Measurements from ENCODE around the gene KLHL14.
"Not testable (repeated sequence)": the region's sequence is repeated elsewhere in the genome, so short reads cannot be mapped to it uniquely, and the experiment has no call there.

Gene KLHL14

GRCh38 chr18:32637659-32638058, 135.2 kb downstream of the KLHL14 start:
- not testable (repeated sequence) for DNase-seq (ENCODE audit: low read depth, low spot score)

- DNase-seq (ENCODE audit: low read depth, low spot score) = no peak
Observed at GRCh38 chr18:32637226-32637625, 135.6 kb downstream of the KLHL14 start.

- no peak for DNase-seq (ENCODE audit: low read depth, low spot score)
Observed at GRCh38 chr18:32634876-32635431, 137.9 kb downstream of the KLHL14 start.

- DNase-seq (ENCODE audit: low read depth, low spot score) = no peak
Observed at GRCh38 chr18:32629981-32630700, 142.7 kb downstream of the KLHL14 start.

- no peak for DNase-seq (ENCODE audit: low read depth, low spot score)
Observed at GRCh38 chr18:32629292-32629691, 143.5 kb downstream of the KLHL14 start.

- DNase-seq (ENCODE audit: low read depth, low spot score) = no peak
Observed at GRCh38 chr18:32624182-32624723, 148.6 kb downstream of the KLHL14 start.

GRCh38 chr18:32623563-32623962, 149.3 kb downstream of the KLHL14 start:
- no peak for DNase-seq (ENCODE audit: low read depth, low spot score)
